OCI-LY7 (cell line): ENCODE measurements around the gene ZFTA. TPM values are rescaled to one million over a fixed set of nuclear protein-coding genes. Genes with fewer than 3 reads are reported as not detected.
"Not testable (repeated sequence)": the region's sequence is repeated elsewhere in the genome, so short reads cannot be mapped to it uniquely, and the experiment has no call there.

Experiments
- BruUV-seq: library from RNA; stranded (reverse); fragments of 400-500 nt; replicated peaks from 2 replicates; lab custom pipeline; 2021; lab: Mats Ljungman, UMichigan
- CTCF ChIA-PET: fragments of 300-600 bp; sonication (Branson Sonifier 250); formaldehyde crosslinking; loops from one replicate; lab custom pipeline; 2022; ENCODE audit warnings: antibody characterized with exemption; ENCODE audit not compliant: unreplicated experiment; lab: Charles Lee
- POLR2A ChIA-PET: fragments of 300-600 bp; sonication (Branson Sonifier 250); formaldehyde crosslinking; loops from one replicate; lab custom pipeline; 2022; ENCODE audit warnings: antibody characterized with exemption; lab: Charles Lee
- DNase-seq: peaks from one replicate; pipeline ENCODE4 v3.0.0-alpha.2; 2015; ENCODE audit warnings: low spot score
- H2AFZ ChIP-seq: fragments of 200-600 bp; sonication (generic), shearing (Covaris generic); 2 replicates; pipeline ENCODE4 v1.6.1; 2014; ENCODE audit warnings: mild to moderate bottlenecking, antibody characterized with exemption, low read length, moderate library complexity
- H3K27ac ChIP-seq: fragments of 200-600 bp; sonication (generic); 2 replicates; pipeline ENCODE4 v1.5.1; 2014; ENCODE audit warnings: mixed run types, low read depth, mild to moderate bottlenecking, moderate library complexity, low read length, inconsistent platforms; ENCODE audit not compliant: poor library complexity, severe bottlenecking
- H3K36me3 ChIP-seq: fragments of 200-600 bp; sonication (generic); 2 replicates; pipeline ENCODE4 v1.6.1; 2014; ENCODE audit warnings: mild to moderate bottlenecking, antibody characterized with exemption, low read length, moderate library complexity, mixed read lengths; ENCODE audit not compliant: insufficient read depth
- H3K4me1 ChIP-seq: fragments of 200-600 bp; sonication (generic); 2 replicates; pipeline ENCODE4 v1.5.1; 2014; ENCODE audit warnings: mild to moderate bottlenecking, low read length; ENCODE audit not compliant: insufficient read depth, poor library complexity, severe bottlenecking
- H3K4me2 ChIP-seq: fragments of 200-600 bp; sonication (generic); 2 replicates; pipeline ENCODE4 v1.6.1; 2014; ENCODE audit warnings: mild to moderate bottlenecking, low read length
- H3K4me3 ChIP-seq: fragments of 200-600 bp; sonication (generic); 2 replicates; pipeline ENCODE4 v1.5.1; 2014; ENCODE audit warnings: mild to moderate bottlenecking, low read depth, low read length; ENCODE audit not compliant: poor library complexity, severe bottlenecking
- H3K79me2 ChIP-seq: fragments of 200-600 bp; sonication (generic); 2 replicates; pipeline ENCODE4 v1.6.1; 2016; ENCODE audit warnings: low read depth, mild to moderate bottlenecking, low read length, moderate library complexity, mixed read lengths; ENCODE audit not compliant: insufficient read depth
- H3K9me2 ChIP-seq: fragments of 200-600 bp; sonication (generic); 2 replicates; pipeline ENCODE4 v1.6.1; 2016; ENCODE audit warnings: mild to moderate bottlenecking, low read length, mixed read lengths; ENCODE audit not compliant: insufficient read depth
- H3K9me3 ChIP-seq: fragments of 200-600 bp; sonication (generic); 2 replicates; pipeline ENCODE4 v1.6.1; 2014; ENCODE audit warnings: mild to moderate bottlenecking, mixed run types, low read length, mixed read lengths
- H4K20me1 ChIP-seq: fragments of 200-600 bp; sonication (generic); 2 replicates; pipeline ENCODE4 v1.6.1; 2014; ENCODE audit warnings: mild to moderate bottlenecking, antibody characterized with exemption, low read length, moderate library complexity, mixed read lengths; ENCODE audit not compliant: insufficient read depth
- EZH2phosphoT487 ChIP-seq: fragments of 200-600 bp; sonication (generic); IDR thresholded peaks from 2 replicates; pipeline ENCODE4 v1.6.1; 2018; ENCODE audit warnings: low read depth, borderline replicate concordance, mild to moderate bottlenecking, mixed run types, antibody characterized with exemption, low read length, moderate library complexity, mixed read lengths
- intact Hi-C: fragments of 100-400 bp; cut with micrococcal nuclease; formaldehyde crosslinking; loops from one replicate; pipeline ENCODE4 v1.10.0; 2022; ENCODE audit not compliant: unreplicated experiment
- total RNA-seq, 2 experiments: library from RNA; depleted of rRNA in 1 of 2; stranded (reverse); fragments of >200 nt in 1 of 2; shearing (Covaris generic) in 1 of 2; gene quantifications; 2 replicates each; pipeline ENCODE4 v1.2.3, GENCODE V29; 2014 to 2022
- TF ChIP-seq, protein P1 (sequence below): fragments of 200-600 bp; sonication (generic); conservative IDR thresholded peaks from 2 replicates; pipeline ENCODE4 v1.5.1; 2014; ENCODE audit warnings: mild to moderate bottlenecking, antibody characterized with exemption, low read length, moderate library complexity, mixed read lengths

Gene ZFTA
- total RNA-seq, 2 experiments from 2014 or later: 6.8 to 12.7 TPM

DNA sequence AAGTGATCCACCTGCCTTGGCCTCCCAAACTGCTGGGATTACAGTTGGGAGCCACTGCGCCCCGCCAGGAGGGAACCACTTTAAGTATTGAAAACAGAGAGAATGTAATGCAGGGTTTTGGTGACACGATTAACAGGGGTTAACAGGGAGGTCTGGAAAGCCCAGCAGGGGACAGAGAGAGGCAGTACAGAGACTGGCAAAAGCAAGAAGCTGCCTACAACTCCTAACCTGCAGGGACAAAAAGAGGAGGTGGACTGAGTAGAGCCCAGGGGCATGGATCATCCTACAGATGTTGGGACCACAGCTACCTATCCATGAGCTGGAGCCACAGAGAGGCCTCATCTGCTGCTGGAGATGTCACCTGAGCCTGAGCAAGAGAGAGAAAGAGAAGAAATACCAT lies 42.9 kb upstream of the ZFTA start:
- BruUV-seq: no TSS peak

GRCh38 chr11:63810383-63810782 lies 41.8 kb upstream of the ZFTA start:
- DNase-seq, BruUV-seq, POLR2A ChIA-PET, H3K4me2 ChIP-seq, H3K9me2 ChIP-seq, H3K27ac ChIP-seq, H2AFZ ChIP-seq, H3K4me3 ChIP-seq, CTCF ChIA-PET, H3K9me3 ChIP-seq, H3K36me3 ChIP-seq: not testable (repeated sequence)
- Histone ChIP-seq H4K20me1 (peaks cover 10% of the 10 kb centered on the region), H3K4me1 (peaks cover 16% of the 10 kb centered on the region), H3K79me2 (peaks cover 16% of the 10 kb centered on the region)
- intact Hi-C loops: loop anchor here (5.0 kb wide), 2 partner anchors 43 to 138 kb away; partner anchors contain the start of genes ATL3 and ZFTA

More for the DNA sequence above, 42.9 kb upstream of the ZFTA start:
- Histone ChIP-seq H3K9me3 (no peaks in the 10 kb centered on the region), H3K9me2 (no peaks in the 10 kb centered on the region), H3K4me1 (peaks cover 18% of the 10 kb centered on the region), H3K4me3 (no peak overlapping the region), H3K36me3 (peaks cover 21% of the 10 kb centered on the region), H3K27ac (no peak overlapping the region), H2AFZ (no peak overlapping the region), H3K79me2 (peaks cover 28% of the 10 kb centered on the region), H4K20me1 (peaks cover 12% of the 10 kb centered on the region), H3K4me2 (no peak overlapping the region)
- ChIA-PET POLR2A (interaction anchor here (0.9 kb wide), 1 partner anchor 14 kb away, joined by 3 read pairs; no protein-coding TSS in a partner anchor), CTCF (no interaction called here)
- no peak for DNase-seq
- intact Hi-C loops: loop anchor here (5.0 kb wide), 2 partner anchors 44 to 139 kb away; partner anchors contain the start of genes ATL3 and ZFTA
- TF ChIP-seq EZH2phosphoT487: no peak
- TF ChIP-seq, protein P1, sequence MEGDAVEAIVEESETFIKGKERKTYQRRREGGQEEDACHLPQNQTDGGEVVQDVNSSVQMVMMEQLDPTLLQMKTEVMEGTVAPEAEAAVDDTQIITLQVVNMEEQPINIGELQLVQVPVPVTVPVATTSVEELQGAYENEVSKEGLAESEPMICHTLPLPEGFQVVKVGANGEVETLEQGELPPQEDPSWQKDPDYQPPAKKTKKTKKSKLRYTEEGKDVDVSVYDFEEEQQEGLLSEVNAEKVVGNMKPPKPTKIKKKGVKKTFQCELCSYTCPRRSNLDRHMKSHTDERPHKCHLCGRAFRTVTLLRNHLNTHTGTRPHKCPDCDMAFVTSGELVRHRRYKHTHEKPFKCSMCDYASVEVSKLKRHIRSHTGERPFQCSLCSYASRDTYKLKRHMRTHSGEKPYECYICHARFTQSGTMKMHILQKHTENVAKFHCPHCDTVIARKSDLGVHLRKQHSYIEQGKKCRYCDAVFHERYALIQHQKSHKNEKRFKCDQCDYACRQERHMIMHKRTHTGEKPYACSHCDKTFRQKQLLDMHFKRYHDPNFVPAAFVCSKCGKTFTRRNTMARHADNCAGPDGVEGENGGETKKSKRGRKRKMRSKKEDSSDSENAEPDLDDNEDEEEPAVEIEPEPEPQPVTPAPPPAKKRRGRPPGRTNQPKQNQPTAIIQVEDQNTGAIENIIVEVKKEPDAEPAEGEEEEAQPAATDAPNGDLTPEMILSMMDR: no peak

GRCh38 chr11:63805844-63806415 lies 37.4 kb upstream of the ZFTA start:
- H3K9me3 ChIP-seq: no peaks in the 10 kb centered on the region
- H3K9me2 ChIP-seq: no peaks in the 10 kb centered on the region
- no peaks in the 10 kb centered on the region for H3K79me2 ChIP-seq
- POLR2A ChIA-PET: no interaction called here
- CTCF ChIA-PET: no interaction called here
- no peak for DNase-seq
- H4K20me1 ChIP-seq: no peaks in the 10 kb centered on the region
- H3K4me2 ChIP-seq: no peak overlapping the region
- TF ChIP-seq, protein P1: no peak
- no peak for TF ChIP-seq EZH2phosphoT487
- no TSS peak for BruUV-seq
- H2AFZ ChIP-seq: no peak overlapping the region
- no peaks in the 10 kb centered on the region for H3K36me3 ChIP-seq
- H3K4me3 ChIP-seq: no peak overlapping the region
- H3K4me1 ChIP-seq: no peaks in the 10 kb centered on the region
- no peak overlapping the region for H3K27ac ChIP-seq
- intact Hi-C loops: no loop called here
